Measurements from ENCODE around the gene MAP3K8. TPM values are rescaled to one million over a fixed set of nuclear protein-coding genes. Genes with fewer than 3 reads are reported as not detected.

The MAP3K8 gene
- total RNA-seq, 1 experiment from 2014 or later = 4.8 TPM

GRCh38 chr10:30425336-30426075 lies 8.5 kb upstream of the MAP3K8 start:
- in situ Hi-C loops (cut with HindIII; ENCODE audit: low pct_unique_long_range_greater_than_20kb, low sequenced_read_pairs) = no loop called here
- BruUV-seq (replicated peaks) = no TSS peak
- TF ChIP-seq SIN3A (IDR thresholded peaks at IDR 0.05; ENCODE audit: borderline replicate concordance, insufficient read depth, low read depth, low read length) (no peak), POLR2AphosphoS5 (IDR thresholded peaks at IDR 0.05; ENCODE audit: low read depth, low read length) (no peak), TCF7L2 (IDR thresholded peaks at IDR 0.05; ENCODE audit: low read depth, low read length) (no peak)
- TF ChIP-seq, protein P1, sequence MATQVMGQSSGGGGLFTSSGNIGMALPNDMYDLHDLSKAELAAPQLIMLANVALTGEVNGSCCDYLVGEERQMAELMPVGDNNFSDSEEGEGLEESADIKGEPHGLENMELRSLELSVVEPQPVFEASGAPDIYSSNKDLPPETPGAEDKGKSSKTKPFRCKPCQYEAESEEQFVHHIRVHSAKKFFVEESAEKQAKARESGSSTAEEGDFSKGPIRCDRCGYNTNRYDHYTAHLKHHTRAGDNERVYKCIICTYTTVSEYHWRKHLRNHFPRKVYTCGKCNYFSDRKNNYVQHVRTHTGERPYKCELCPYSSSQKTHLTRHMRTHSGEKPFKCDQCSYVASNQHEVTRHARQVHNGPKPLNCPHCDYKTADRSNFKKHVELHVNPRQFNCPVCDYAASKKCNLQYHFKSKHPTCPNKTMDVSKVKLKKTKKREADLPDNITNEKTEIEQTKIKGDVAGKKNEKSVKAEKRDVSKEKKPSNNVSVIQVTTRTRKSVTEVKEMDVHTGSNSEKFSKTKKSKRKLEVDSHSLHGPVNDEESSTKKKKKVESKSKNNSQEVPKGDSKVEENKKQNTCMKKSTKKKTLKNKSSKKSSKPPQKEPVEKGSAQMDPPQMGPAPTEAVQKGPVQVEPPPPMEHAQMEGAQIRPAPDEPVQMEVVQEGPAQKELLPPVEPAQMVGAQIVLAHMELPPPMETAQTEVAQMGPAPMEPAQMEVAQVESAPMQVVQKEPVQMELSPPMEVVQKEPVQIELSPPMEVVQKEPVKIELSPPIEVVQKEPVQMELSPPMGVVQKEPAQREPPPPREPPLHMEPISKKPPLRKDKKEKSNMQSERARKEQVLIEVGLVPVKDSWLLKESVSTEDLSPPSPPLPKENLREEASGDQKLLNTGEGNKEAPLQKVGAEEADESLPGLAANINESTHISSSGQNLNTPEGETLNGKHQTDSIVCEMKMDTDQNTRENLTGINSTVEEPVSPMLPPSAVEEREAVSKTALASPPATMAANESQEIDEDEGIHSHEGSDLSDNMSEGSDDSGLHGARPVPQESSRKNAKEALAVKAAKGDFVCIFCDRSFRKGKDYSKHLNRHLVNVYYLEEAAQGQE (IDR thresholded peaks at IDR 0.05; ENCODE audit: insufficient read depth in 1 of 2, low read depth in 2 of 2, low read length in 1 of 2) = no peak
- TF ChIP-seq, protein P2, sequence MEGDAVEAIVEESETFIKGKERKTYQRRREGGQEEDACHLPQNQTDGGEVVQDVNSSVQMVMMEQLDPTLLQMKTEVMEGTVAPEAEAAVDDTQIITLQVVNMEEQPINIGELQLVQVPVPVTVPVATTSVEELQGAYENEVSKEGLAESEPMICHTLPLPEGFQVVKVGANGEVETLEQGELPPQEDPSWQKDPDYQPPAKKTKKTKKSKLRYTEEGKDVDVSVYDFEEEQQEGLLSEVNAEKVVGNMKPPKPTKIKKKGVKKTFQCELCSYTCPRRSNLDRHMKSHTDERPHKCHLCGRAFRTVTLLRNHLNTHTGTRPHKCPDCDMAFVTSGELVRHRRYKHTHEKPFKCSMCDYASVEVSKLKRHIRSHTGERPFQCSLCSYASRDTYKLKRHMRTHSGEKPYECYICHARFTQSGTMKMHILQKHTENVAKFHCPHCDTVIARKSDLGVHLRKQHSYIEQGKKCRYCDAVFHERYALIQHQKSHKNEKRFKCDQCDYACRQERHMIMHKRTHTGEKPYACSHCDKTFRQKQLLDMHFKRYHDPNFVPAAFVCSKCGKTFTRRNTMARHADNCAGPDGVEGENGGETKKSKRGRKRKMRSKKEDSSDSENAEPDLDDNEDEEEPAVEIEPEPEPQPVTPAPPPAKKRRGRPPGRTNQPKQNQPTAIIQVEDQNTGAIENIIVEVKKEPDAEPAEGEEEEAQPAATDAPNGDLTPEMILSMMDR (IDR thresholded peaks at IDR 0.05) = no peak
- Histone ChIP-seq H3K9me3 (ENCODE audit: control insufficient read depth, insufficient read depth, low read depth, low read length) (no peaks in the 10 kb centered on the region), H3K36me3 (ENCODE audit: control insufficient read depth, insufficient read depth, low read length) (no peaks in the 10 kb centered on the region), H3K27ac (ENCODE audit: low read length) (no peak overlapping the region), H3K27me3 (ENCODE audit: control insufficient read depth, insufficient read depth, low read length) (no peaks in the 10 kb centered on the region), H3K4me1 (ENCODE audit: control insufficient read depth, insufficient read depth, low read length) (peaks cover 8% of the 10 kb centered on the region; the same call in 1 of the 2 replicates), H3K4me3 (ENCODE audit: low read depth in 2 of 2, low read length in 2 of 2) (no peak overlapping the region)
- ChIA-PET POLR2A (no interaction called here), CTCF (interaction anchor here (0.7 kb wide), 1 partner anchor 12 kb away, joined by 3 read pairs; no protein-coding TSS in a partner anchor)
- no peak for DNase-seq (ENCODE audit: low read depth, low spot score)
- intact Hi-C loops (cut with micrococcal nuclease; ENCODE audit: unreplicated experiment) = no loop called here
- no peak for ATAC-seq

DNA sequence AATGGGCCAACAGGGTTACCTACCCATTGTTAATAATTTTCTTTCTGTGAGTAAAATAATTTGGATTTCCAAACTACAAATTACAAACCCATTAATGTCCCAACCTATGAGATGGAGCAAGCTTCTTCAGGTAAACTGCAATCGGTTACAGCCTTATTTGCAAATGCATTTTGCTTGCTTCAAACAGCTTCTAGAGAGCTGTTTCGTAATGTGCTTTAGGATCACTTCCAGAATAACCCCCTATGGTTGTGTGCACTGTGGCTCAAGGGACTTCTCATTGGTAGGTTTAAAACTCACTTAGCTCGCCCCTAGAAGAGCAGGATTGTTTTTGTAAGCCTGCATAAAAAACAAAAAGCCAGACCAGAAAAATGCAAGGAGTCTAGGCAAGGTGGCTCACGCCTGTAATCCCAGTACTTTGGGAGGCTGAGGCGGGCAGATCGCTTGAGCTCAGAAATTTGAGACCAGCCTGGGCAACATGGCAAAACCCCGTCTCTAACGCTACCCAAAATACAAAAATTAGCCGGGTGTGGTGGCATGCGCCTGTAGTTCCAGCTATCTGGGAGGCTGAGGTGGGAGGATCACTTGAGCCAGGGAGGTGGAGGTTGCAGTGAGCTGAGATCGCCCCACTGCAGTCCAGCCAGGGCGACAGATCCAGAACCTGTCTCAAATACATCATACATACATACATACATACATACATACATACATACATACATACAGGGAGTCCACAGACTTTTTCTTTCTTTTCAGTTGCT lies 3.3 kb upstream of the MAP3K8 start:
- ATAC-seq (no peak), DNase-seq (ENCODE audit: low read depth, low spot score) (no peak)
- no TSS peak for BruUV-seq (replicated peaks)
- ChIA-PET POLR2A (interaction anchor here (0.6 kb wide), 1 partner anchor 21 kb away, joined by 6 read pairs; no protein-coding TSS in a partner anchor), CTCF (no interaction called here)
- Histone ChIP-seq H3K27ac (ENCODE audit: low read length) (no peak overlapping the region), H3K4me3 (ENCODE audit: low read depth in 2 of 2, low read length in 2 of 2) (no peak overlapping the region), H3K27me3 (ENCODE audit: control insufficient read depth, insufficient read depth, low read length) (no peaks in the 10 kb centered on the region), H3K36me3 (ENCODE audit: control insufficient read depth, insufficient read depth, low read length) (no peaks in the 10 kb centered on the region; the same call in 1 of the 2 replicates), H3K4me1 (ENCODE audit: control insufficient read depth, insufficient read depth, low read length) (peaks cover 3% of the 10 kb centered on the region), H3K9me3 (ENCODE audit: control insufficient read depth, insufficient read depth, low read depth, low read length) (no peaks in the 10 kb centered on the region)
- in situ Hi-C loops (cut with HindIII; ENCODE audit: low pct_unique_long_range_greater_than_20kb, low sequenced_read_pairs) = no loop called here
- intact Hi-C loops (cut with micrococcal nuclease; ENCODE audit: unreplicated experiment) = no loop called here
- TF ChIP-seq SIN3A (IDR thresholded peaks at IDR 0.05; ENCODE audit: borderline replicate concordance, insufficient read depth, low read depth, low read length) (no peak), TCF7L2 (IDR thresholded peaks at IDR 0.05; ENCODE audit: low read depth, low read length) (no peak), POLR2AphosphoS5 (IDR thresholded peaks at IDR 0.05; ENCODE audit: low read depth, low read length) (no peak)
- TF ChIP-seq, protein P2 (IDR thresholded peaks at IDR 0.05) = no peak
- TF ChIP-seq, protein P1 (IDR thresholded peaks at IDR 0.05; ENCODE audit: insufficient read depth in 1 of 2, low read depth in 2 of 2, low read length in 1 of 2) = no peak

Measured in Panc1 (cell line).